ENCODE measurements around the gene CFAP74.
"Not testable (repeated sequence)": the region's sequence is repeated elsewhere in the genome, so short reads cannot be mapped to it uniquely, and the experiment has no call there.

Gene CFAP74

DNA sequence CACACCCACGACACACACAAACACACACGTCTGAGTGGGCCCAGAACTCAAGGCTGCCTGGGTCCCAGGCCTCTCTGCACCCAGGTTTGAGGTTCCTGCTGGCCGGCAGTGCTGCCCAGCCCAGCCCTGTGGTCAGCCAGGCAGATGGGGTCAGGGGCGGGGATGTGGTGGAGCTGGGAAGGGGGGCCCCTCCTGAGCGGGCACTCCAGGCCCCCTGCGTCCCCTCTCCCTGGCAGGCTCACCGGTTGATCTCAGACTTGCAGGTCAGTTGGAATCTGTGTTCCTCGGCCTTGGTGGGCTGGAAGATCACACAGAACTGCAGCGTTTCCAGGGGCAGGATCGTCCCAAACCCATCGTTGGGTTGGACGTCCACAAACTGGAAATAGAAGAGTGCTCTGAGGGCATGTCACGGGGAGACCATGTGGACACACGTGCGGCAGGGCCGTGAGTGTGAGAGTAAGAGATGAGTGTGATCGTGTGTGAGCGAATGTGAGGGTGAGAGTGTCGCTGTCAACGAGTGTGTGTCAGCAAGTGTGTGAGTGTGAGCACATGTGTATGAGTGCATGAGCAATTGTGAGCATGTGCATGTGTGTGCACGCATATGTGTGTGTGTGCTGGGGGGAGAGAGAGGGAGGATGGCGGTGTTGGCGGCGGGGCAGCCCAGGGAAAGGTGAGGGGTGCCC, 64.8 kb downstream of the CFAP74 start:
- no peaks in the 10 kb centered on the region for H3K27me3 ChIP-seq (ENCODE audit: control insufficient read depth, insufficient read depth, low read length, poor library complexity, severe bottlenecking)
- no peak overlapping the region for H3K27ac ChIP-seq (ENCODE audit: insufficient read depth, low read depth, low read length, poor library complexity, severe bottlenecking)
- no peaks in the 10 kb centered on the region for H3K36me3 ChIP-seq (ENCODE audit: control insufficient read depth, insufficient read depth, low read length)
- H3K9me3 ChIP-seq (ENCODE audit: control insufficient read depth, low read length) = peaks cover 3% of the 10 kb centered on the region
- no peaks in the 10 kb centered on the region for H3K4me1 ChIP-seq (ENCODE audit: control insufficient read depth, insufficient read depth, low read length)
- H3K4me3 ChIP-seq (ENCODE audit: insufficient read depth, low read depth, low read length) = no peak overlapping the region
- 90 to 91% methylated on average over 24 of the region's 24 CpGs for WGBS, 2 experiments

DNA sequence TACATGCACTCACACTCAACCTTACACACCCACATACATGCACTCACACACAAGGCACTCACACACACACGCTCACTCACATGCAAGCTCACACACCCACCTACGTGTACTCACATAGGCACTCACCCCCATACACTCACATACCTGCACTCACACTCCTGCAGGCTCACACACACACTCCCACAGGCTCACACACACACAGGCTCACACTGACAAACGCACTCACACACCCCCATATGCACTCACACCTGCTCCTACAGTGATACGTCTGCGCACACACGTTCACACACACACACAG, 65.4 kb downstream of the CFAP74 start:
- H3K36me3 ChIP-seq (ENCODE audit: control insufficient read depth, insufficient read depth, low read length) = no peaks in the 10 kb centered on the region

DNA sequence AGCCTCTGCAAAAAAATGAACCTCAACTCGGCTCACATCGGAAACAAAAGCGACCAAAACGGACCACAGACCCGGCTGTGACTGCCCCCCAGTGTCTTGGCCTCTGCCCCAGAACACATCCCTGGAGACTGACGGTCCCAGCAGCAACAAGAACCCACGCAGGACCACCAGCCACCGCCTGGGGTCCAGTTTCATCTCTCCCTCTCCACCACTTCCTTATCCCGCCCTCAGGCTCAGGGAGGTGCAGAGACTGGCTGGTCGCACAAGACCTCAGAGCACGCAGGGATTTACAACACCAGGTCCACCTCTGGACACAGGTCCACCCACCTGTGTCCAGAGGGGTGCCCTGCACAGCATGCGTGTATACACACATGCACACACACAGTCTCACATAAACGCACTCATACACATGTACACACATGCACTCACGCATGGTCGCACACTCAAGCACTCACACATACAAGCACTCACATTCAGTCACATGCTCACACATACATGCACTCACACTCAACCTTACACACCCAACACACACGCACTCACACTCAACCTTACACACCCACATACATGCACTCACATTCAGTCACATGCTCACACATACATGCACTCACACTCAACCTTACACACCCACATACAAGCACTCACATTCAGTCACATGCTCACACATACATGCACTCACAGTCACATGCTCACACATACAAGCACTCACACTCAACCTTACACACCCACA, 65.9 kb downstream of the CFAP74 start:
- Histone ChIP-seq H3K27me3 (ENCODE audit: control insufficient read depth, insufficient read depth, low read length, poor library complexity, severe bottlenecking) (no peaks in the 10 kb centered on the region), H3K9me3 (ENCODE audit: control insufficient read depth, low read length) (peaks cover 3% of the 10 kb centered on the region), H3K27ac (ENCODE audit: insufficient read depth, low read depth, low read length, poor library complexity, severe bottlenecking) (no peak overlapping the region), H3K4me3 (ENCODE audit: insufficient read depth, low read depth, low read length) (no peak overlapping the region), H3K4me1 (ENCODE audit: control insufficient read depth, insufficient read depth, low read length) (no peaks in the 10 kb centered on the region), H3K36me3 (ENCODE audit: control insufficient read depth, insufficient read depth, low read length) (no peaks in the 10 kb centered on the region)
- WGBS, 2 experiments = 89 to 90% methylated on average over 16 of the region's 16 CpGs

More for the DNA sequence above, 65.4 kb downstream of the CFAP74 start:
- Histone ChIP-seq H3K4me1 (ENCODE audit: control insufficient read depth, insufficient read depth, low read length) (no peaks in the 10 kb centered on the region), H3K27me3 (ENCODE audit: control insufficient read depth, insufficient read depth, low read length, poor library complexity, severe bottlenecking) (no peaks in the 10 kb centered on the region), H3K27ac (ENCODE audit: insufficient read depth, low read depth, low read length, poor library complexity, severe bottlenecking) (no peak overlapping the region), H3K9me3 (ENCODE audit: control insufficient read depth, low read length) (peaks cover 3% of the 10 kb centered on the region), H3K4me3 (ENCODE audit: insufficient read depth, low read depth, low read length) (no peak overlapping the region)
- 77 to 78% methylated on average over 6 of the region's 6 CpGs for WGBS, 2 experiments

DNA sequence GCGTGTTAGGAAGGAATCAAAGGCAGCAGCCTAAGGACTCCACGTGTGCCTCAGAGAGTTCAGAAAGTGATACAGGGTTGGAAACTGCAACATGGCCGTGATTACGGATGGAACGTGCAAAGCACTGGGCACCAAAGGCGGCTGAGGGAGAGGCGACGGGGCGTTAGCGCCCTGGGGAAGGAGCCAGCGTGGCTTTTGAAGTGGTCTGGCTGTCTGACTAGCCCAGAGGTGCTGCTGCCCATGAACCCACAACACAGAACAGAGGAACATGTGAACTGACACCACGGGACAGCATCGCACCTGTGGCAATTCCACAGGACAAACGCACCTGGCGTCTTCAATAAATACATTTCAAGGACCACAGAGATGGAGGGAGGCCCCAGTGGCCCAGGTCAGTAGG, 66.5 kb downstream of the CFAP74 start:
- Histone ChIP-seq H3K9me3 (ENCODE audit: control insufficient read depth, low read length) (peaks cover 3% of the 10 kb centered on the region), H3K4me1 (ENCODE audit: control insufficient read depth, insufficient read depth, low read length) (no peaks in the 10 kb centered on the region), H3K4me3 (ENCODE audit: insufficient read depth, low read depth, low read length) (no peak overlapping the region), H3K36me3 (ENCODE audit: control insufficient read depth, insufficient read depth, low read length) (no peaks in the 10 kb centered on the region), H3K27ac (ENCODE audit: insufficient read depth, low read depth, low read length, poor library complexity, severe bottlenecking) (no peak overlapping the region), H3K27me3 (ENCODE audit: control insufficient read depth, insufficient read depth, low read length, poor library complexity, severe bottlenecking) (no peaks in the 10 kb centered on the region)
- 90% methylated on average over 15 of the region's 15 CpGs for WGBS, 2 experiments

DNA sequence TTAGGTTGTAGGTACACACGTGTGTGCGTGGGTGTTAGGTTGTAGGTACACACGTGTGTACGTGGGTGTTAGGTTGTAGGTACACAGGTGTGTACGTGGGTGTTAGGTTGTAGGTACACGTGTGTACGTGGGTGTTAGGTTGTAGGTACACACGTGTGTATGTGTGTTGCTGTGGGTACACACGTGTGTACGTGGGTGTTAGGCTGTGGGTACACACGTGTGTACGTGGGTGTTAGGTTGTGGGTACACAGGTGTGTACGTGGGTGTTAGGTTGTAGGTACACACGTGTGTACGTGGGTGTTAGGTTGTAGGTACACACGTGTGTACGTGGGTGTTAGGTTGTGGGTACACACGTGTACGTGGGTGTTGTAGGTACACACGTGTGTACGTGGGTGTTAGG, 68.7 kb downstream of the CFAP74 start:
- H3K9me3 ChIP-seq (ENCODE audit: control insufficient read depth, low read length); H3K36me3 ChIP-seq (ENCODE audit: control insufficient read depth, insufficient read depth, low read length); H3K4me3 ChIP-seq (ENCODE audit: insufficient read depth, low read depth, low read length); H3K27me3 ChIP-seq (ENCODE audit: control insufficient read depth, insufficient read depth, low read length, poor library complexity, severe bottlenecking); H3K4me1 ChIP-seq (ENCODE audit: control insufficient read depth, insufficient read depth, low read length); H3K27ac ChIP-seq (ENCODE audit: insufficient read depth, low read depth, low read length, poor library complexity, severe bottlenecking): not testable (repeated sequence)
- WGBS, 2 experiments = 94 to 96% methylated on average over 19 of the region's 21 CpGs

DNA sequence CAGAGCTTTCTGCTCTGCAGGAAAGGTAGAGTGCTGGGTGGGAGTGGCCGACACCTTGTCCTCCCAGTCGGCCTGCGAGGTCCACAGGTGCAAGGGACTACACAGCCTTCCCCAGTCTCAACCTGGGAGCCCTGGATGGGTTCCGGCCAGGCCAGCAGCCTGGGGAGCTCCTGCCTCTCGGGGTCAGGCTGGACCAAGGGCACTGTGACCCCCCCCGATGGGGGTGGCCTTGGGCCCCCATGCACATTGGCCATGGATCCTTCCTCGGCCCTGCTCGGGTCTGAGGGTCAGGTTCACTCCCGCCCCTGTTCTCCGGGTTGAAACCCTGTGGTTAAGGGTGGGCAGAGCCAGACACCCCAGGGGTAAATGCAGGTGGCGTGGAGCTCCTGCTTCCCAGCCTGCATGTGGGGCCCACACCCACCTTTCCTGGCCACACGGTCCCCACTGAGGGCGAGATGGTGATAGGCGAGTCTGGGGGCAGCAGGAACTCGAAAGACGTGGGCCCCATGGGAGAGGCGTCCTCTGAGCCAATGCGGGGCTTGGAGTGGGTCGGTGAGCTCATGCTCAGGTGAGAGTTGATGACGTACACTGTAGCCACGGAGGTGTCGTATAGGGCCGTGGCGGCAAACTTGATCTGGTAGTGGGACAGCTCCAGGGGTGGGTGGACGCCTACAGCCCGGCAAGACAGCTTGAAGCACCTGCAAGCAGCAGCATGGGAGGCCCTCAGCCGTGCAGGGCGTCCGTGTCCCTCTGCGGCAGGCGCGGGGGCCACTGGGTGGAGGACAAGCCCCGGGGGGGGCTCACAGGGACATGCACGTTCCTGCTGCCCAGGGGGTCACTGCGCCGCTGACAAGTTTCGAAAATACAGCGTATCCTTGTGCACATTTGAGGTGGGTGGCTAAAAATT, 73.7 kb downstream of the CFAP74 start:
- H3K4me3 ChIP-seq (ENCODE audit: insufficient read depth, low read depth, low read length) = no peak overlapping the region
- 91% methylated on average over 38 of the region's 38 CpGs for WGBS, 2 experiments
- H3K27me3 ChIP-seq (ENCODE audit: control insufficient read depth, insufficient read depth, low read length, poor library complexity, severe bottlenecking) = no peaks in the 10 kb centered on the region
- H3K36me3 ChIP-seq (ENCODE audit: control insufficient read depth, insufficient read depth, low read length) = no peaks in the 10 kb centered on the region
- no peak overlapping the region for H3K27ac ChIP-seq (ENCODE audit: insufficient read depth, low read depth, low read length, poor library complexity, severe bottlenecking)
- H3K9me3 ChIP-seq (ENCODE audit: control insufficient read depth, low read length) = peaks cover 3% of the 10 kb centered on the region
- H3K4me1 ChIP-seq (ENCODE audit: control insufficient read depth, insufficient read depth, low read length) = no peaks in the 10 kb centered on the region

DNA sequence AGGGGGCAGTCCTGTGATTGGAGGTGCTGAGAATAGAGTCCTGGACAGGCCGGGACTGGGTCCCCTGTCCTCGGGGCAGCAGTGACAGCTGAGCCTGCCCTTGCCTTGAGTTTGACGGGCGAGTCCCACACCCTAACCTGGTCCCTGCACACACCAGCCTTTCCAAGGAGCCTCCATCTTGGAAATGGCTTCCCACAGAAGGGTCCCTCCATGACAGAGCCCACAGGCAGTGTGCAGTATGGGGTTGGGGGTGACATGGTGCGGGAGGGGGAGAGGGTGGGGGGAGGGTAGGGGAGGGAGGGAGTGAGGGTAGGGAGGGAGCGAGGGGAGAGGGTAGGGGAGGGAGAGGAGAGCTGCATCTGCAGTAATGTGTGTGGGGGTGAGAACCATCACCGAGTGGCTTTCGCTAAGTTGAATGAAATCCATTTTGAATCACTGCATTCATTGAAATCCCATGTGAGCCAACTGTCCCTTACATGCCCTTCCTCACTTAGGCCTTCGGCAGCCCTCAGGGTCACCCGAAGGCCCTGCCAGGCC, 74.4 kb downstream of the CFAP74 start:
- Histone ChIP-seq H3K9me3 (ENCODE audit: control insufficient read depth, low read length) (no peaks in the 10 kb centered on the region), H3K4me3 (ENCODE audit: insufficient read depth, low read depth, low read length) (no peak overlapping the region), H3K4me1 (ENCODE audit: control insufficient read depth, insufficient read depth, low read length) (no peaks in the 10 kb centered on the region), H3K27ac (ENCODE audit: insufficient read depth, low read depth, low read length, poor library complexity, severe bottlenecking) (no peak overlapping the region), H3K36me3 (ENCODE audit: control insufficient read depth, insufficient read depth, low read length) (no peaks in the 10 kb centered on the region), H3K27me3 (ENCODE audit: control insufficient read depth, insufficient read depth, low read length, poor library complexity, severe bottlenecking) (no peaks in the 10 kb centered on the region)
- 86 to 90% methylated on average over 9 of the region's 10 CpGs for WGBS, 2 experiments

DNA sequence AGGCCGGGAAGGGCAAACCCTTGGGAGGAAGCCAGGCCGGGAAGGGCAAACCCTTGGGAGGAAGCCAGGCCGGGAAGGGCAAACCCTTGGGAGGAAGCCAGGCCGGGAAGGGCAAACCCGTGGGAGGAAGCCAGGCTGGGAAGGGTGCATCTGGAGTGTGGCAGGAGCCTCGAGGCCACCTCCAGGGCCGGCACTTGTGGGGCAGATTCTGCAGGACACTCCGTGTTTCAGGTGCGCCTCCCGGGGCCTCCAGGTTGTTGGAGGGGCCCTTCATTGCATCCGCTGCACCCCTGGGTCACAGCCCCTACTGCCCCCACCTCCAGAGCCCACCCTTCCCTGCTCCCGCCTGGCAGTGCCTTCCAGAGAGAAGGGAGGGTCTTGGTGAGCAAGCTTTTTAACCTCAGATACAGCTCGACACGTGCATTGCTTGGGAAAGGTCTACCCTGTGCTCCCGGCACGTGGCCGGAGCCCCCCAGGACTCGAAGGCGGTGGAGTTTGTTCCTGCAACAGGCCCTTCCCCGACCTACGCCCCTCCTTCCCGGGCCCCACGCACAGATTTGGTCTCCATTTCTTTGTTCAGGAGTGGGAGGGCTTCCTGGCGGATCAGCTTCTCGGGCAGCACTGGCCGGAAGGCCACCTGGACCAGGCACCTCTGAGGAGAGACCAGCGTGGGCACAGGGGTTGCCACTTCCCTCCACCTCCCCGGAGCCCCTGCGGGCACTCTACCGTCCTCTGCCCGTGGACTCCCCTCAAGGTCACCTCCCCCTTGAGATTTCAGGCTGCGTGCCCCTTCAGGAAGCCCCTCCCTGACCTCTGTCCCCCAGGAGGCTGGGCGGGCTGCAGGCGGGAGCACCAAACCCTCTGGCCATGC, 75.1 kb downstream of the CFAP74 start:
- no peak overlapping the region for H3K27ac ChIP-seq (ENCODE audit: insufficient read depth, low read depth, low read length, poor library complexity, severe bottlenecking)

DNA sequence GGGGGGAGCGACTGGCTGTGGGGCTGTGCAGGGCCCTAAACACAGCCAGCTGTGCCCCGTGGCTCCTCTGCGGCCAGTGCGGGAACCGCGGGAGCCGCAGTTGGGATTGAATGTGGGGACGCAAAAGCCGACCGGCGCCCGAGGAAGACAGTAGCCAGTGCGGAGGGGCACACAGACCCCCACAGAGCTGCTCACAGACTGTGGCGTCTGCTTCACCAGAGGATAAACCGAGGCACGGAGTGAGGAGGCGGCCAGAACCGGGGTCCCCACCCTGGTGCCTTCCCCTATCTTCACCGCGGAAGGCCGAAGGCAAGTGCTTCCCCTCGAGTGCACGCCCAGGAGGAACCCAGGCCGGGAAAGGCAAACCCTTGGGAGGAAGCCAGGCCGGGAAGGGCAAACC, 75.8 kb downstream of the CFAP74 start:
- Histone ChIP-seq H3K9me3 (ENCODE audit: control insufficient read depth, low read length) (no peaks in the 10 kb centered on the region), H3K4me3 (ENCODE audit: insufficient read depth, low read depth, low read length) (no peak overlapping the region), H3K27ac (ENCODE audit: insufficient read depth, low read depth, low read length, poor library complexity, severe bottlenecking) (no peak overlapping the region), H3K36me3 (ENCODE audit: control insufficient read depth, insufficient read depth, low read length) (no peaks in the 10 kb centered on the region), H3K4me1 (ENCODE audit: control insufficient read depth, insufficient read depth, low read length) (peaks cover 8% of the 10 kb centered on the region), H3K27me3 (ENCODE audit: control insufficient read depth, insufficient read depth, low read length, poor library complexity, severe bottlenecking) (no peaks in the 10 kb centered on the region)
- 95% methylated on average over 25 of the region's 25 CpGs for WGBS, 2 experiments

More for the DNA sequence above, 75.1 kb downstream of the CFAP74 start:
- Histone ChIP-seq H3K9me3 (ENCODE audit: control insufficient read depth, low read length) (no peaks in the 10 kb centered on the region), H3K36me3 (ENCODE audit: control insufficient read depth, insufficient read depth, low read length) (no peaks in the 10 kb centered on the region), H3K4me3 (ENCODE audit: insufficient read depth, low read depth, low read length) (no peak overlapping the region), H3K4me1 (ENCODE audit: control insufficient read depth, insufficient read depth, low read length) (peaks cover 1% of the 10 kb centered on the region), H3K27me3 (ENCODE audit: control insufficient read depth, insufficient read depth, low read length, poor library complexity, severe bottlenecking) (no peaks in the 10 kb centered on the region)
- 86 to 89% methylated on average over 33 of the region's 34 CpGs for WGBS, 2 experiments

Data from ectodermal cell (in vitro differentiated cells).